Measurements from ENCODE around the gene HSPA12A. TPM values are rescaled to one million over a fixed set of nuclear protein-coding genes. Genes with fewer than 3 reads are reported as not detected.

HSPA12A gene
- polyA plus RNA-seq, 1 donor (not counting 4 experiments of a cell fraction or from before 2014, with no cell fraction given) = 8.1 TPM

DNA sequence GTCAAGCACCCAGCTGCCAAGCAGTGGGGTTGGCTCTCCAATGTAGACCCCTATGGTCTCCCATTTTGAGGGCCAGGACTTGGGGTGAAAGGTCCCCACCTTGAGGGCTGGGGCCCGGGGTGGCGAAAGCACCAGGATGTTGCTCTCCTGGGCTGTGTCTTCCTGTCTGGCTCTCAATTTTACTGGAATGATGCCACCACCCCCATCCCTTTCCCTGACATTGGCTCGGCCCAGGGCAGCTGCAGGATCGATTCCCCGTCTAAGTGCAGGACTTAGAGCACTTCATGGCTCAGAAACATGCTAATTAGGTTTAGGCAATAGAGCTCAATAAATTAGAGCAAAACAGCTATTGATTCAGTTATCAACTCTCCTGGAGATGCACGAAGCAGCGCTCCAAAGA is 27.0 kb upstream of the HSPA12A start:
- no peaks in the 10 kb centered on the region for H3K27me3 ChIP-seq (ENCODE audit: control insufficient read depth, extremely low read depth, insufficient read depth, low read length)
- peaks cover 23% of the 10 kb centered on the region for H3K4me1 ChIP-seq (ENCODE audit: control insufficient read depth, extremely low read depth, insufficient read depth, low read length)
- dilution Hi-C loops (cut with MboI; ENCODE audit: extremely low pct_ligation_motif_present, low sequenced_read_pairs) = no loop called here
- DNase-seq (ENCODE audit: low read depth, low spot score) (no peak), FAIRE-seq (no peak)
- H3K4me2 ChIP-seq (ENCODE audit: control insufficient read depth, extremely low read depth, insufficient read depth, low read depth, low read length) = no peak overlapping the region
- no peak for TF ChIP-seq EZH2 (IDR thresholded peaks at IDR 0.05; ENCODE audit: low read length)
- TF ChIP-seq, protein P1, sequence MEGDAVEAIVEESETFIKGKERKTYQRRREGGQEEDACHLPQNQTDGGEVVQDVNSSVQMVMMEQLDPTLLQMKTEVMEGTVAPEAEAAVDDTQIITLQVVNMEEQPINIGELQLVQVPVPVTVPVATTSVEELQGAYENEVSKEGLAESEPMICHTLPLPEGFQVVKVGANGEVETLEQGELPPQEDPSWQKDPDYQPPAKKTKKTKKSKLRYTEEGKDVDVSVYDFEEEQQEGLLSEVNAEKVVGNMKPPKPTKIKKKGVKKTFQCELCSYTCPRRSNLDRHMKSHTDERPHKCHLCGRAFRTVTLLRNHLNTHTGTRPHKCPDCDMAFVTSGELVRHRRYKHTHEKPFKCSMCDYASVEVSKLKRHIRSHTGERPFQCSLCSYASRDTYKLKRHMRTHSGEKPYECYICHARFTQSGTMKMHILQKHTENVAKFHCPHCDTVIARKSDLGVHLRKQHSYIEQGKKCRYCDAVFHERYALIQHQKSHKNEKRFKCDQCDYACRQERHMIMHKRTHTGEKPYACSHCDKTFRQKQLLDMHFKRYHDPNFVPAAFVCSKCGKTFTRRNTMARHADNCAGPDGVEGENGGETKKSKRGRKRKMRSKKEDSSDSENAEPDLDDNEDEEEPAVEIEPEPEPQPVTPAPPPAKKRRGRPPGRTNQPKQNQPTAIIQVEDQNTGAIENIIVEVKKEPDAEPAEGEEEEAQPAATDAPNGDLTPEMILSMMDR (optimal IDR thresholded peaks at IDR 0.05 in 1 of 3, IDR thresholded peaks at IDR 0.05 in 1 of 3, conservative IDR thresholded peaks at IDR 0.05 in 1 of 3; ENCODE audit: extremely low read depth in 1 of 3, insufficient read depth in 2 of 3, low read length in 3 of 3) = no peak
- no peak overlapping the region for H3K4me3 ChIP-seq (ENCODE audit: control insufficient read depth in 2 of 3, extremely low read depth in 1 of 3, insufficient read depth in 2 of 3, low read depth in 1 of 3, low read length in 3 of 3)
- no peaks in the 10 kb centered on the region for H3K9me1 ChIP-seq (ENCODE audit: control insufficient read depth, extremely low read depth, insufficient read depth, low read length)
- H4K20me1 ChIP-seq (ENCODE audit: control insufficient read depth, extremely low read depth, insufficient read depth, low read length) = no peaks in the 10 kb centered on the region
- H2AFZ ChIP-seq (ENCODE audit: control insufficient read depth, low read length) = no peak overlapping the region
- no peaks in the 10 kb centered on the region for H3K36me3 ChIP-seq (ENCODE audit: control insufficient read depth in 2 of 2, extremely low read depth in 1 of 2, insufficient read depth in 2 of 2, low read length in 2 of 2)
- no peaks in the 10 kb centered on the region for H3K79me2 ChIP-seq (ENCODE audit: control insufficient read depth, insufficient read depth, low read length)
- H3K9ac ChIP-seq (ENCODE audit: control insufficient read depth, extremely low read depth, insufficient read depth, low read length) = no peak overlapping the region
- H3K9me3 ChIP-seq (ENCODE audit: control insufficient read depth, low read depth, low read length) = no peaks in the 10 kb centered on the region
- no peak overlapping the region for H3K27ac ChIP-seq (ENCODE audit: control insufficient read depth, insufficient read depth, low read length)

- Histone ChIP-seq H3K36me3 (ENCODE audit: control insufficient read depth in 2 of 2, extremely low read depth in 1 of 2, insufficient read depth in 2 of 2, low read length in 2 of 2) (no peaks in the 10 kb centered on the region), H3K27me3 (ENCODE audit: control insufficient read depth, extremely low read depth, insufficient read depth, low read length) (no peaks in the 10 kb centered on the region), H4K20me1 (ENCODE audit: control insufficient read depth, extremely low read depth, insufficient read depth, low read length) (no peaks in the 10 kb centered on the region), H3K9me3 (ENCODE audit: control insufficient read depth, low read depth, low read length) (no peaks in the 10 kb centered on the region), H3K4me3 (ENCODE audit: control insufficient read depth in 2 of 3, extremely low read depth in 1 of 3, insufficient read depth in 2 of 3, low read depth in 1 of 3, low read length in 3 of 3) (no peak overlapping the region), H3K4me1 (ENCODE audit: control insufficient read depth, extremely low read depth, insufficient read depth, low read length) (peaks cover 22% of the 10 kb centered on the region), H3K4me2 (ENCODE audit: control insufficient read depth, extremely low read depth, insufficient read depth, low read depth, low read length) (no peak overlapping the region), H3K79me2 (ENCODE audit: control insufficient read depth, insufficient read depth, low read length) (no peaks in the 10 kb centered on the region), H3K9ac (ENCODE audit: control insufficient read depth, extremely low read depth, insufficient read depth, low read length) (no peak overlapping the region), H3K9me1 (ENCODE audit: control insufficient read depth, extremely low read depth, insufficient read depth, low read length) (no peaks in the 10 kb centered on the region), H2AFZ (ENCODE audit: control insufficient read depth, low read length) (no peak overlapping the region), H3K27ac (ENCODE audit: control insufficient read depth, insufficient read depth, low read length) (no peak overlapping the region)
- TF ChIP-seq, protein P1 (optimal IDR thresholded peaks at IDR 0.05 in 1 of 3, IDR thresholded peaks at IDR 0.05 in 1 of 3, conservative IDR thresholded peaks at IDR 0.05 in 1 of 3; ENCODE audit: extremely low read depth in 1 of 3, insufficient read depth in 2 of 3, low read length in 3 of 3) = no peak
- no peak for TF ChIP-seq EZH2 (IDR thresholded peaks at IDR 0.05; ENCODE audit: low read length)
- DNase-seq (ENCODE audit: low read depth, low spot score) (no peak), FAIRE-seq (no peak)
- dilution Hi-C loops (cut with MboI; ENCODE audit: extremely low pct_ligation_motif_present, low sequenced_read_pairs) = no loop called here
Measured at GRCh38 chr10:116768786-116769185, 26.4 kb upstream of the HSPA12A start.

All from keratinocyte (primary cell).